ENCODE results near the gene PCGF2.

Gene PCGF2

DNA sequence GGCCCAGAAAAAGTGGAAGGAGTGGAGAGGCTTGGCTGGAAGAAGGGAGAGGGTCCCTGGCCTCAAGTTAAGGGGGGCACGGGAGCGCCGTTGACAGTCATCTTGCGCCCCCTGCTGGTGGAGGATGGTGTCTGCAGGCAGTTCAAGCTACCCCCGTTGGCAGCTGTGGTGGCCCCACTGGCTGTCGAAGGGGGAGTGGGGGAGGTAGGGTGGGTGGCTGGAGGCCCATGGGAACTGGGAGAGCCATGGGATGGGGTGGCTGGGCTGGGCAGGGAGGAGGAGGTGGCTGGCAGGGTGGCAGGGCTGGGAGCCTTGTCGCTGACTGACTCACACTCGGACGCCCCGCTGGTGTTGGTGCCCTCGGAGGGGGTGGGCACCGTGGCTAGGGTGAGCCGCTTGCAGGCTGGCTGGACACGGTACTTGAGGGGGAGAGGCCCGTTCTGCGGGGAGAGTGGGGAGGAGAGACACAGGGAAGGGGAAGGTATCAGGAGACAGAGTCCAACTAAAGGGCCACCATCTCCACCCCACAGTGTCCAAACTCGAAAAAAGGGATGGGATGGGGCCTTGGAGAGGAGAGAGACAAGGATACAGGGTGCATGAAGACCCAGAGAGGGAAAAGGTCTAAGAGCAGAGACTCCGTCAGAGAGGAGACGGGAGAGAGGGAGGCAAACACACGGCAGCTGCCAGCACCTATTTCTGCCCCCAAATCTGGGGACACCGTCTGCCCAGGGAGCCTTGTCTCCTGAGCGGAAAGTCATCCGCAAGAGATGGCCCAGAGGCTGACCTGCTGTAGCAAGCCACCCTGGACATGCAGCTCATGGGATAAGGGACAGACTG lies 12.8 kb downstream of the PCGF2 start:
- no peak for TF ChIP-seq POLR2AphosphoS5 (IDR thresholded peaks at IDR 0.05; ENCODE audit: borderline replicate concordance, low read depth, low read length)
- TF ChIP-seq FOXP2 (optimal IDR thresholded peaks at IDR 0.05; ENCODE audit: control extremely low read depth, extremely low read length, insufficient read depth): no peak
- TF ChIP-seq EZH2 (IDR thresholded peaks at IDR 0.05): no peak
- DNase-seq (ENCODE audit: low read depth, low spot score): no peak
- H3K36me3 ChIP-seq (ENCODE audit: insufficient read depth, low read length): peaks cover 47% of the 10 kb centered on the region

GRCh38 chr17:38733982-38734973 lies 13.9 kb downstream of the PCGF2 start:
- H3K27ac ChIP-seq: no peak overlapping the region
- H3K9me3 ChIP-seq (ENCODE audit: low read depth, low read length): no peaks in the 10 kb centered on the region
- H3K36me3 ChIP-seq (ENCODE audit: insufficient read depth, low read length): peaks cover 40% of the 10 kb centered on the region
- DNase-seq (ENCODE audit: low read depth, low spot score): no peak
- TF ChIP-seq EZH2 (IDR thresholded peaks at IDR 0.05) (no peak), FOXP2 (optimal IDR thresholded peaks at IDR 0.05; ENCODE audit: control extremely low read depth, extremely low read length, insufficient read depth) (no peak), POLR2AphosphoS5 (IDR thresholded peaks at IDR 0.05; ENCODE audit: borderline replicate concordance, low read depth, low read length) (no peak; the same call in 1 of the 2 replicates)
- no peak overlapping the region for H3K4me3 ChIP-seq
- no peak overlapping the region for H3K9ac ChIP-seq (ENCODE audit: insufficient read length)

More for the DNA sequence above, 12.8 kb downstream of the PCGF2 start:
- Histone ChIP-seq H3K4me3 (no peak overlapping the region), H3K9me3 (ENCODE audit: low read depth, low read length) (no peaks in the 10 kb centered on the region), H3K27ac (no peak overlapping the region), H3K9ac (ENCODE audit: insufficient read length) (no peak overlapping the region)

DNA sequence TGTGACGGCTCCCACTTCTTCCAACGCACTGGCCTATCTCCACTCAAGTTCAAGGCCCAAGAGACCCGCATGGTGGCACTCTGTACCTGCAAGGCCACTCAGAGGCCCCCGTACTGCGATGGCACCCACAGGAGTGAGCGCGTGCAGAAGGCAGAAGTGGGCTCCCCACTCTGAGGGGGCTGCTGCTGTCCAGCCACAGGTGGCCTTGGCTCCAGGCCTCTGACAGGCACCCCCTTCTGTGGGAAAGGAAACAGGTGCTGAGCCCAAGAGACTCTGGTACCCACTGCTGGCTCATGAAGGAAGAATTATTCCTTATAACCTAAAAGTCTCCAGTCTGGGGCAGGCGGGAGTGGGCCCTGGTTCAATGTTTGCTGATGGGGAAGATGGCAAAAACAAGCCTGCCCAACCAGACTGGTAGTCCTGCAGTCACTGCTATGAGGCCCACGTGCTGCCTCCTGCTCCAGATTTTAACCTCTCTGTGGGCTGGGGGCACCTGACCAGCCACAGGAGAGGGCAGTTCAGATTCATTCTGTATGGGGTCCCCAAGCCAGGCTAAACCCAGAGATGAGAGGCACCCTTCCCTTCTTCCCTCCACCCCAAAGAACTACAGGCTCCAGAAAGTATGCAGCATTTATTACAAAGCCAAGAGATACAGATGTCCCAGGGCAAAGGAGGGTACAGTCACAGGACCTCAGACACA lies 14.7 kb downstream of the PCGF2 start:
- no peak for TF ChIP-seq EZH2 (IDR thresholded peaks at IDR 0.05)
- no peak for TF ChIP-seq FOXP2 (optimal IDR thresholded peaks at IDR 0.05; ENCODE audit: control extremely low read depth, extremely low read length, insufficient read depth)
- TF ChIP-seq POLR2AphosphoS5 (IDR thresholded peaks at IDR 0.05; ENCODE audit: borderline replicate concordance, low read depth, low read length): no peak
- Histone ChIP-seq H3K9ac (ENCODE audit: insufficient read length) (no peak overlapping the region), H3K9me3 (ENCODE audit: low read depth, low read length) (no peaks in the 10 kb centered on the region), H3K27ac (no peak overlapping the region), H3K36me3 (ENCODE audit: insufficient read depth, low read length) (peaks cover 32% of the 10 kb centered on the region), H3K4me3 (no peak overlapping the region)
- DNase-seq (ENCODE audit: low read depth, low spot score): no peak

- peak overlapping the region; percentile 66 for H3K27ac ChIP-seq
- H3K9me3 ChIP-seq (ENCODE audit: low read depth, low read length): no peaks in the 10 kb centered on the region
- peaks cover 25% of the 10 kb centered on the region for H3K36me3 ChIP-seq (ENCODE audit: insufficient read depth, low read length)
- no peak overlapping the region for H3K4me3 ChIP-seq
- DNase-seq (ENCODE audit: low read depth, low spot score): no peak
- no peak overlapping the region for H3K9ac ChIP-seq (ENCODE audit: insufficient read length)
- TF ChIP-seq EZH2 (IDR thresholded peaks at IDR 0.05) (no peak), POLR2AphosphoS5 (IDR thresholded peaks at IDR 0.05; ENCODE audit: borderline replicate concordance, low read depth, low read length) (no peak)
These were observed 15.5 kb downstream of the PCGF2 start for GRCh38 chr17:38732376-38733281.

DNA sequence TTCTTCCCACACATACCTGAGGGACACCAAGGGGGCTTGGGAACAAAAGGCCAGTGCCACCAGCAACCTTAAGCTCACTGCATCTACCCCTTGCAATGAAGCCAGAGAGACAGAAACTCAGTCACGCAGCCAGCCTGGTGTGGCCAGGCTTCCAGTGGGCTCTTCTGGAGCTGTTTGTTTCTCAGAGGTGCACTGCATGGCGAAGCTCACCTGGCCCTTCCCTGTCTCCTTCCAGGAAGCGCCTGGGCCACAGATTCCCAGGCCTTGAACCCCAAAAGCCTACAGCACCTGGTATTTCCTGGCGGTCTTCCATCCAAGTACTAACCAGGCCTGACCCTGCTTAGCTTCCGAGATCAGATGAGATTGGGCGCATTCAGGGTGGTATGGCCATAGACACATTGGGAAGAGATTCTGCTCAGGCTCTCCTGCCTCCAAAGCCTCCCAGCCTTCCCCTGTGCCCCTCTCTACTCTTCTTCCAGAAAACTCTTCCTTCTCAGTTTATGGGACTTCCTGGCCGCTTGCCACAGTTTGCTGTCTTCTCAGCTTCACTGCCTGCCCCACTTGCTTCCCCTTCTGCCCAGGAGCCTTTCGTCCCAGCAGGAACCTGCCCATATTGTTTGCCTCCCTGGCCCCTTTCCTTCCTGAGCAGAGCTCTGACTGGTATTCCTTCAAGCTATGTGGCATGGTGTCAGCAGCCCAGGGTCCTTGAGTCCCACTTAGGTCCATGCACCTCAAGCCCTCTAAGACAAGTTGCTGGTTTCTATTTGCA lies 16.4 kb downstream of the PCGF2 start:
- Histone ChIP-seq H3K36me3 (ENCODE audit: insufficient read depth, low read length) (peaks cover 22% of the 10 kb centered on the region), H3K9ac (ENCODE audit: insufficient read length) (peak overlapping the region; percentile 32), H3K27ac (peak overlapping the region; percentile 66), H3K9me3 (ENCODE audit: low read depth, low read length) (no peaks in the 10 kb centered on the region), H3K4me3 (peak overlapping the region; percentile 81)
- no peak for TF ChIP-seq EZH2 (IDR thresholded peaks at IDR 0.05)
- DNase-seq (ENCODE audit: low read depth, low spot score): no peak

DNA sequence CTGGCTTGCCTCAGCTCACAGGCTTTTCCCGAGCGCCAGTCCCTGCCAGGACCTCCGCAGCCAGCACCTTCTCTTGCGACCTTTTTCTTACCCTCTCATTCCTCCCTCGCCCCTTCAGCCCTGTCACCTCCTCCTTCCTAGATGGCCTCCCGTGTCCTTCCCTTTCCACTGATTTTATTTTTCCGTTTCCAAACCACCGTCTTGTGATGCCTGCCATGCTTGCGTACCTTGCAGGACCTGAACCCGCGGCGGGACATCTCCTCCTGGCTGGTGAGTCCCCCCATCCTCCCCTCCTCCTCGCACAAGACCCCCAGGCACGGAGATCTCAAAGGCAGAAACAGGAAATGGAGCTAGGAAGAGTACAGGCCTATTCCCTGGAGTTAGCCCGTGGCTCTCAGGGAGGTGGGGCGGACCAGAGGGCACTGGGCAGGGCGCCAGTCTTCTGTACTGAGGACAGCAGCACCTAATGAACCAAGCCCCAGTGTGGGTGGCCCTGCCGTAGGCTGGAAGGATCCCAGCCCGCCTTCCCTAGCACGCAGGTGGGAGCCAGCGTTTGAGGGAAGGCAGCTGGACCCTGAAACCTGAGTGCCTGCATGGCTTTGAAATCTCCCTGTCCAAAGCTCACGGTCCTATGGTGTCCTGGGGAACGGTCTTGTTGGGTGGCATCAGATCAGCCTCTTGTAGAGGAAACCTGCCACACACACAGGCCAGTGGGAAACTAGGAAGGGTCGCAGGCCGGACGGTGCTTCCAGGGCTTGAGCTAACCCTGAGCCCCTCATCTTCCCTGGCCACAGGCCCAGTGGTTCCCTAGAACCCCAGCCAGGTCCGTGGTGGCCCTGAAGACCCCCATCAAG lies 17.4 kb downstream of the PCGF2 start:
- no peak for DNase-seq (ENCODE audit: low read depth, low spot score)
- no peaks in the 10 kb centered on the region for H3K9me3 ChIP-seq (ENCODE audit: low read depth, low read length)
- no peak for TF ChIP-seq FOXP2 (optimal IDR thresholded peaks at IDR 0.05; ENCODE audit: control extremely low read depth, extremely low read length, insufficient read depth)
- no peak for TF ChIP-seq POLR2AphosphoS5 (IDR thresholded peaks at IDR 0.05; ENCODE audit: borderline replicate concordance, low read depth, low read length)
- TF ChIP-seq EZH2 (IDR thresholded peaks at IDR 0.05): no peak
- peak overlapping the region; percentile 75 for H3K9ac ChIP-seq (ENCODE audit: insufficient read length)
- H3K4me3 ChIP-seq: peak overlapping the region; percentile 81
- peaks cover 19% of the 10 kb centered on the region for H3K36me3 ChIP-seq (ENCODE audit: insufficient read depth, low read length)
- H3K27ac ChIP-seq: peak overlapping the region; percentile 70
